Medulla oblongata (tissue), 1 donor: ENCODE results near the gene RFLNA.

Experiments used
- DNase-seq: peaks from one replicate; pipeline ENCODE4 v3.0.0-alpha.2; 2015; ENCODE audit errors: extremely low spot score

The RFLNA gene

GRCh38 chr12:124294780-124295341, at the start of gene RFLNA:
Gene RFLNA, plus strand, starts transcription at chr12:124295093. Its CDS starts 337 bp downstream, at chr12:124295430.
- no peak for DNase-seq

- no peak for DNase-seq
Observed at GRCh38 chr12:124247331-124247730, 47.6 kb upstream of the RFLNA start.

GRCh38 chr12:124248941-124249825, 45.7 kb upstream of the RFLNA start:
- DNase-seq, result no peak

- no peak for DNase-seq
Observed at GRCh38 chr12:124251186-124251585, 43.7 kb upstream of the RFLNA start.

GRCh38 chr12:124252964-124253363, 41.9 kb upstream of the RFLNA start:
- DNase-seq, result no peak

- DNase-seq, result no peak
Observed at GRCh38 chr12:124254126-124254525, 40.8 kb upstream of the RFLNA start.

GRCh38 chr12:124259154-124260066, 35.5 kb upstream of the RFLNA start:
- DNase-seq, result no peak

- no peak for DNase-seq
Observed at GRCh38 chr12:124261885-124262284, 33.0 kb upstream of the RFLNA start.

- no peak for DNase-seq
Observed at GRCh38 chr12:124264089-124264795, 30.7 kb upstream of the RFLNA start.

- no peak for DNase-seq
Observed at GRCh38 chr12:124264879-124265278, 30.0 kb upstream of the RFLNA start.

- DNase-seq, result no peak
Observed at GRCh38 chr12:124267205-124267778, 27.6 kb upstream of the RFLNA start.

GRCh38 chr12:124270671-124271070, 24.2 kb upstream of the RFLNA start:
- no peak for DNase-seq

GRCh38 chr12:124273630-124274029, 21.3 kb upstream of the RFLNA start:
- no peak for DNase-seq

GRCh38 chr12:124276337-124276736, 18.6 kb upstream of the RFLNA start:
- no peak for DNase-seq

GRCh38 chr12:124277394-124278241, 17.3 kb upstream of the RFLNA start:
- DNase-seq, result no peak

- DNase-seq, result peak; percentile 69
Observed at GRCh38 chr12:124278389-124279101, 16.3 kb upstream of the RFLNA start.

GRCh38 chr12:124279315-124279714, 15.6 kb upstream of the RFLNA start:
- DNase-seq, result no peak

GRCh38 chr12:124279846-124280360, 15.0 kb upstream of the RFLNA start:
- DNase-seq, result peak; percentile 32

- no peak for DNase-seq
Observed at GRCh38 chr12:124281309-124281708, 13.6 kb upstream of the RFLNA start.
